GM18520 (cell line): Measurements from ENCODE around the gene CDK5.

Experiments used
- ATAC-seq: cut with Tn5 transposase; IDR thresholded peaks from one replicate; pipeline ENCODE4 v1.9.1; 2021; ENCODE audit not compliant: unreplicated experiment

Gene CDK5

GRCh38 chr7:151074817-151075661 is 17.3 kb upstream of the CDK5 start:
- no peak for ATAC-seq

GRCh38 chr7:151073990-151074389 is 16.3 kb upstream of the CDK5 start:
- no peak for ATAC-seq

DNA sequence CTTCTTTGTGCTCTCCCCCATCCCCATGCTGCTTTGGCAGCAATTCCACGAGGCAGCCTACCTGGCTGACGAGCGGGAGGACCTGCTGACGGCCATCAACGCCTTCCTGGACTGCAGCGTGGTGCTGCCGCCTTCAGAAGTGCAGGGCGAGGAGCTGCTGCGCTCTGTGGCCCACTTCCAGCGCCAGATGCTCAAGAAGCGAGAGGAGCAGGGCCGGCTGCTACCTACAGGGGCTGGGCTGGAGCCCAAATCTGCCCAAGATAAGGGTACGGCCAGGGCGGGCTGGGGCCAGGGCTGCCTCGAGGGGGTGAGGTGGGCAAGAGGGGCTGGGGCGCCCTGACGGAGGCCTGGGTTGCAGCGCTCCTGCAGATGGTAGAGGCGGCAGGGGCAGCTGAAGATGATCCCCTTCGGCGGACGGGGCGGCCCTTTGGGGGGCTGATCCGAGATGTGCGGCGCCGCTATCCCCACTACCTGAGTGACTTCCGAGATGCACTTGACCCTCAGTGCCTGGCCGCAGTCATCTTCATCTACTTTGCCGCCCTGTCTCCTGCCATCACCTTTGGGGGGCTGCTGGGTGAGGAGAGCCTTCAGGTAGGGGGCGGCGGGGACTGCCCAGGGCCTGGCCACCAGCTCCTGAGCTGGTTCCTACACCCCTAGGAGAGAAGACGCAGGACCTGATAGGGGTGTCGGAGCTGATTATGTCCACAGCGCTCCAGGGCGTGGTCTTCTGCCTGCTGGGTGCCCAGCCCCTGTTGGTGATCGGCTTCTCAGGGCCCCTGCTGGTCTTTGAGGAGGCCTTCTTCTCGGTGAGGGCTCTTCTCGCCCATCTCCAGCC is 13.6 kb upstream of the CDK5 start:
- ATAC-seq = no peak

GRCh38 chr7:151070574-151070960 is 12.9 kb upstream of the CDK5 start:
- no peak for ATAC-seq

- ATAC-seq = no peak
Observed at GRCh38 chr7:151069841-151070573, 12.3 kb upstream of the CDK5 start.

DNA sequence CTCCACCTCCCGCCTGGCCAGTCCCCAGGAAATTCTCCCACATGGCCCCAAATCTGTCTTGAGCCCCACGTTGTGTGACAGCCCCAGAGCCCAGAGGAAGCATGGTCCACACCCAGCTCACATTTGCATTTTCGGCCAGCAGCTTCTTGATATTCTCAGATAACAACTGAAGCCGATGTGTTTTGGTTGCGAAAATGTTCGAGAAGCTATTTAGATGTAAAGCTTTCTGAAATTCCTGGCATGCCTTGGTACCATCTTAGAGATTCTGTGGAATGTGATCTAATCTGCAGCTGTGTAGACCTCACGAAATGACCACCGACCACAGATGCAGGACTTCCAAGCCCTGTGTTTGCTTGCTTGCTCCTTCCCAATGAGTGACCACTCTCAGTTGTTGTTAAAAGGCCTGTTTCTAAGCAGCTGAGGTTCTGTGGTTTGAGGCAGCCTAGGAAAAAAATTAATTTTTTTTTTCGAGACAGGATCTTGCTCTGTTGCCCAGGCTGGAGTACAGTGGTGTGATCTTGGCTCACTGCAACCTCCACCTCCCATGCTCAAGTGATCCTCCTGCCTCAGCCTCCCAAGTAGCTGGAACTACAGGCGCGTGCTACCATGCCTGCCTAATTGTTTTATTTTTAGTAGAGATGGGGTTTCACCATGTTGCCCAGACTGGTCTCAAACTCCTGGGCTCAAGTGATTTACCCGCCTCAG is 10.5 kb upstream of the CDK5 start:
- ATAC-seq = no peak

- ATAC-seq = no peak
Observed at GRCh38 chr7:151066273-151066974, 8.7 kb upstream of the CDK5 start.

- ATAC-seq = no peak
Observed at GRCh38 chr7:151065516-151065915, 7.8 kb upstream of the CDK5 start.

- no peak for ATAC-seq
Observed at GRCh38 chr7:151064993-151065392, 7.3 kb upstream of the CDK5 start.

- ATAC-seq = no peak
Observed at GRCh38 chr7:151064454-151064853, 6.8 kb upstream of the CDK5 start.

- no peak for ATAC-seq
Observed at GRCh38 chr7:151063212-151063561, 5.5 kb upstream of the CDK5 start.

GRCh38 chr7:151062399-151063211 is 4.9 kb upstream of the CDK5 start:
- ATAC-seq = no peak

DNA sequence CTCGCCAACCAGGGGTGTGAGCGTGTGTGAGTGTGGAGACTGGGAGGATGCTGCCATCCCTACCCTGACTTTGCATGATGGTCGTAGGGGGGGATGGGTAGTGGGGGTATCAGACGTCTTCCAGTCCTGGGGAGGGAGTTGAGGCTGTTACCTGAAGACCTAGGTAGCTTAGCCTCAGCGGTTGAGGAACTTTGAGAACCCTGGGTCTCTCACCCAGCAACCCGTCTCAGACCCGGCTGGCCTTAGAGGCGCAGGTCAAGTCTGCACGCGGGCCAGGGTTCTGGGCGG is 4.4 kb upstream of the CDK5 start:
- ATAC-seq = no peak

- ATAC-seq = no peak
Observed at GRCh38 chr7:151061213-151062110, 3.8 kb upstream of the CDK5 start.

DNA sequence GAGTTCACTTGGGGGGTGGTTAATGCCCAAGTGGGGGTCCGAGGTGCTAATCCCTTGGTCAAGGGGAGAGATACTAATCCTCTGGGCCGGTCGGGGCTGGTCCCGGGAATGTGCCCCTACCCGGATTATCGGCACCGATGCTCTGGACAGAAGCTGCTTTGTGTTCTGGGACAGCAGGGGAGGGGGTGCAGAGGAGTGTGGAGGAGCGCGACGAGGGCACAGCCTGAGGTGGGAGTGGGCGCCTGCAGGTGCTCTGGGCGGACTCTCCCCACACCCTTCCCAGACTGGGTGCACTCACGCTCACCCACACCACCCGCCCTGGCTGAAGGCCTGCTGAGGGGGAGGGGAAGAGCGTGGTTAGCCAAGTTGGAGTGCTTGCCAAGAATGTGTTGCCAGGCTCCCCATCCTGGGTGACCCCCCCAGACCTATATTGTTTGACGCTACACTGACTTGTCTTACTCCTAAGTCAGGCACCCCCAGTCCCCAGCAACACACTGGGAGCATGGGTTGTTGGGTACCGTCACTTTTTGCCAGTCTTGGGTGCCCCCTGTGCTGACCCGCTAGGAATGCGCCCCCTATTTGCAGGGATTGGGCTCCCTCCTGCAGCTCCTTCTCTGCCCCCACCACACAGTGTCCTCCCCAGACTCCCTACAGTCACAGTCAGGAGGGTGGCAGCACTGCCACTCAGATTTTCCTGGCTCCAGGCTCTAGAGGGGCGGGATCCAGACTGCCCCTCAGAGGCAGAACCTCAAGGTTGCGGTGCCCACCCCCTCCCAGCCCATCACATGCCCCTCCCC is 2.9 kb upstream of the CDK5 start:
- no peak for ATAC-seq

DNA sequence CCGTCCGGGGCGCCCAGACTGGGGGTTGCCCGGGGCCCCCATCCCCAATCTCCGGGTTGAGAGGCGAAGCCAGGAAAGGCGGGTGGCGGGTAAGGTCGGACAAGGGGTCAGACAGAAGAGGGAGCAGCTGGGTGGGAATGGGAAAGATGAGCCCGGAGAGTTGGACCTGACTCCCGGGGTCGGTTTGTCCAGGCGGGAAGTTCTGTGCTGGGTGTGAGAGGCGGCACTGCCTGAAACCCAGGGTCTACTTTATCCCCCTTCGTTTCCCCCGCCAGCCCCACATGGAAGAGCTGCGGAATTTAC is 2.4 kb upstream of the CDK5 start:
- ATAC-seq = no peak

GRCh38 chr7:151059367-151060112 is 1.8 kb upstream of the CDK5 start, which contains the start of gene SLC4A2:
Gene SLC4A2 (plus strand): TSS chr7:151059589. CDS start chr7:151061988, 2,399 bp downstream.
- no peak for ATAC-seq
